ENCODE results near the gene DNM2. TPM values are rescaled to one million over a fixed set of nuclear protein-coding genes. Genes with fewer than 3 reads are reported as not detected.
A peak's percentile ranks its signal among the peaks of the same experiment; 100 is the strongest.

The DNM2 gene
- total and polyA plus RNA-seq, 8 donors: 77.8 to 541 (median 277) TPM

- Histone ChIP-seq H3K9me3 (no peaks in the 10 kb centered on the region), H3K4me3 (no peak overlapping the region), H3K4me1 (peaks cover 21 to 37% (median 34%) of the 10 kb centered on the region in 4 donors), H3K27ac (no peak overlapping the region), H3K27me3 (no peaks in the 10 kb centered on the region), H3K36me3 (peaks cover 0 to 13% (median under 1%) of the 10 kb centered on the region in 4 donors)
- peak; percentile 74 for DNase-seq
- intact Hi-C loops (cut with DNase I; ENCODE audit: low total_unique reads): no loop called here
- TF ChIP-seq CTCF (IDR thresholded peaks at IDR 0.05) (peak in 4 of 7 experiments; percentile 23 to 56 (median 46)), POLR2A (IDR thresholded peaks at IDR 0.05) (no peak), EP300 (IDR thresholded peaks at IDR 0.05) (no peak), POLR2AphosphoS5 (IDR thresholded peaks at IDR 0.05) (no peak)
- WGBS, 5 donors: 36 to 45% (median 37%) methylated on average over 15 of the region's 15 CpGs
Measured at GRCh38 chr19:10699650-10700335, 18.1 kb upstream of the DNM2 start.

DNA sequence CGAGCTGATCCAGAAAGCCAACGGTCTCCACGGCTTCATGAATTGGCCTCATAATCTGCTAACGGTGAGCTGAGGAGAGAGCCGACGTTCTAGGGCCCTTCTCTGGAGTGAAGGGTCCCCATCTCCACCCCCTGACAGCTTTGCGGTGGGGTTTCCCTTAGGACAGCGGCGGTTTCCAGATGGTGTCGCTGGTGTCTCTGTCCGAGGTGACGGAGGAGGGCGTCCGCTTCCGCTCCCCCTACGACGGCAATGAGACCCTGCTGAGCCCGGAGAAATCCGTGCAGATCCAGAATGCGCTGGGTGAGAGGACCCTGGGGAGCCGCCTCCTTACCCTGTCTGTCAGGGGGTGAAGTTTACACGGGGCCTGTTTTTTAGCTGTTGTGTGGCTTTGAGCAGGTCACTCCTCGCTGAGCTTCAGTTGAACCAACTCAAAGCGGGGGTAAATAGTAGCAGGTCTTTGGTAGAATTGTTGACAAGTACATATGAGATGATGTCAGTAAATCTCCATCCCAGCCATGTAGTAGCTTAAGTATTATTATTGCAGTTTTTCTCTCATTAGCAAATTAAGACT lies 15.8 kb upstream of the DNM2 start:
- H3K36me3 ChIP-seq: peaks cover 0 to 15% (median 2%) of the 10 kb centered on the region in 4 donors
- DNase-seq: peak in 1 of 2 donors; percentile 59
- intact Hi-C loops (cut with DNase I; ENCODE audit: low total_unique reads): no loop called here
- no peaks in the 10 kb centered on the region for H3K27me3 ChIP-seq
- peak overlapping the region in 4 of 5 donors; percentile 30 to 73 (median 62) for H3K27ac ChIP-seq
- H3K4me3 ChIP-seq: peak overlapping the region; percentile 74 to 96 (median 78)
- H3K4me1 ChIP-seq: peaks cover 10 to 21% (median 18%) of the 10 kb centered on the region in 4 donors
- whole genome bisulfite sequencing, 5 donors: 6 to 8% (median 8%) methylated on average over 15 to 24 of the region's 24 CpGs
- no peaks in the 10 kb centered on the region for H3K9me3 ChIP-seq
- TF ChIP-seq EP300 (IDR thresholded peaks at IDR 0.05) (no peak), POLR2A (IDR thresholded peaks at IDR 0.05) (no peak), POLR2AphosphoS5 (IDR thresholded peaks at IDR 0.05) (no peak), CTCF (IDR thresholded peaks at IDR 0.05) (no peak)

DNA sequence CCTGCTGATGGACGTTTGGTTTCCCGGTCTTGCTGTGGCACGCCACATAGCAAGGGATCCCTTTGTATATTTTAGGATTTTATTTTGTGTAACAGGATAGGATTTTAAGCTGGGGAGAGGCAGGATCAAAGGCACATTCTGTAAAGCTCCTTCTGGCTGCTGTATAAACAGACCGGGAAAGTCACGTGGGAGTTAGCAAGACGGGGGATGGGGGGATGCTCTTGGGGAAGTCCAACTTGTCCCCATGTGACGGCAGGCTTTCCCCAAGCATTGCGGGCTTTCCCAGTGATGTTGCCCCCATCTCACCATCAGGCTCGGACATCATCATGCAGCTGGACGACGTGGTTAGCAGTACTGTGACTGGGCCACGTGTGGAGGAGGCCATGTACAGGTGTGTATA lies 10.9 kb upstream of the DNM2 start:
- 69 to 79% (median 71%) methylated on average over 12 of the region's 12 CpGs for WGBS, 5 donors

DNA sequence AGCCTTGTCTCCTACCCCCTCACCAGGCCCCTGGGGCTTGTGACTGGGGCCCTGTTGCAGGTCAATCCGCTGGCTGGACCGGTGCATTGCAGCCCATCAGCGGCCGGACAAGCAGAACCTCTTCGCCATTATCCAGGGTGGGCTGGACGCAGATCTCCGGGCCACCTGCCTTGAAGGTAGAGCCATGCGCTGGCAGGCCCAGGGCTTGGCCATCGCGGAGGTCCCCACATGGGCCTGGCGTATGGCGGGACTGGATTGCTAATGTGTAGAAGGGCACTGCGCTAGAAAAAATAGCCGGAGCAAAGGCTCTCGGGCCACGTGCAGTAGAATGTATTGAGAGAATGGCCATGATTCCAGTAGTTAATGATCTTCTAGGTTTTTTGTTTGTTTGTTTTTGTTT lies 10.4 kb upstream of the DNM2 start:
- WGBS, 5 donors: 94 to 99% (median 97%) methylated on average over 16 of the region's 16 CpGs
- H3K27ac ChIP-seq: no peak overlapping the region
- no peaks in the 10 kb centered on the region for H3K9me3 ChIP-seq
- peaks cover 0 to 60% (median 32%) of the 10 kb centered on the region in 4 donors for H3K36me3 ChIP-seq
- no peak overlapping the region for H3K4me3 ChIP-seq
- no peaks in the 10 kb centered on the region for H3K27me3 ChIP-seq
- TF ChIP-seq POLR2AphosphoS5 (IDR thresholded peaks at IDR 0.05) (no peak), EP300 (IDR thresholded peaks at IDR 0.05) (no peak), CTCF (IDR thresholded peaks at IDR 0.05) (no peak), POLR2A (IDR thresholded peaks at IDR 0.05) (no peak)
- no peak for DNase-seq
- H3K4me1 ChIP-seq: peaks cover 0 to 1% (median under 1%) of the 10 kb centered on the region in 4 donors
- intact Hi-C loops (cut with DNase I; ENCODE audit: low total_unique reads): no loop called here

More for the DNA sequence above, 10.9 kb upstream of the DNM2 start:
- no peak for TF ChIP-seq CTCF (IDR thresholded peaks at IDR 0.05)
- no peak for TF ChIP-seq EP300 (IDR thresholded peaks at IDR 0.05)
- TF ChIP-seq POLR2AphosphoS5 (IDR thresholded peaks at IDR 0.05): no peak
- TF ChIP-seq POLR2A (IDR thresholded peaks at IDR 0.05): no peak
- DNase-seq: no peak
- Histone ChIP-seq H3K4me1 (peaks cover 3 to 6% (median 4%) of the 10 kb centered on the region in 4 donors), H3K9me3 (no peaks in the 10 kb centered on the region), H3K36me3 (peaks cover 0 to 56% (median 30%) of the 10 kb centered on the region in 4 donors), H3K27me3 (no peaks in the 10 kb centered on the region), H3K4me3 (no peak overlapping the region), H3K27ac (no peak overlapping the region)
- intact Hi-C loops (cut with DNase I; ENCODE audit: low total_unique reads): no loop called here
